Heart left ventricle (tissue), 13 donors: ENCODE data around the gene RAD51B.

ENCODE experiments used
- CTCF ChIP-seq, 12 donors: fragments of 200-600 bp; sonication (generic) in 4 of 12; IDR thresholded peaks; one replicate each; pipeline versions ENCODE4 v1.5.0 to v1.8.0; 2018 to 2022; ENCODE audit warnings: antibody characterized with exemption in 12 of 12, mild to moderate bottlenecking in 5 of 12
- POLR2A ChIP-seq, 2 donors: fragments of 450-650 bp; IDR thresholded peaks; one replicate each; pipeline ENCODE4 v1.6.1; 2017; ENCODE audit warnings: antibody characterized with exemption in 2 of 2, mild to moderate bottlenecking in 2 of 2, moderate library complexity in 2 of 2
- donor health status: ischemic (EF 13 %, LVEDD 7.1; RV severe dilation, severe dysfunction).
- donor health status: DM: no; HTN: yes; CAD: no.
- donor health status: DM: no; HTN: no; CAD: no.
- donor health status: ischemic (EF 25% LVEDD 6.9; RV normal size, moderate dysfunction).
- donor health status: ischemic (EF 25% LVEDD 5.7; RV mildly dilated, moderate dysfunction).
- donor health status: ischemic (EF 35%, LVEDD 5.7; RV mildly dilated, moderate dysfunction).
- donor health status: nonischemic (EF 11% LVEDD 7.7; RV severe dilation, severe dysfunction).
- donor health status: DM: yes; HTN: yes; CAD: no.
- donor health status: PGD.
- donor health status: ischemic (EF 29% LVEDD 5.4; RV normal size, mild dysfunction).
- donor health status: nonischemic (EF 23%, LVEDD 6.1; RV moderate dilation, normal function).

- TF ChIP-seq CTCF (IDR thresholded peaks at IDR 0.05) (no peak), POLR2A (IDR thresholded peaks at IDR 0.05) (no peak)
Measured at GRCh38 chr14:68623826-68624225, 804.2 kb downstream of the RAD51B start.
